ENCODE measurements around the gene CHST15. TPM values are rescaled to one million over a fixed set of nuclear protein-coding genes. Genes with fewer than 3 reads are reported as not detected.

The CHST15 gene
- total RNA-seq, 1 experiment from 2014 or later: 2.8 TPM

- Histone ChIP-seq H3K4me3 (no peak overlapping the region), H3K4me1 (peaks cover 4% of the 10 kb centered on the region; the same call in 1 of the 2 replicates), H3K27ac (peak overlapping the region; percentile 17), H3K9me3 (replicated peaks) (no peaks in the 10 kb centered on the region), H3K27me3 (no peaks in the 10 kb centered on the region), H3K36me3 (no peaks in the 10 kb centered on the region)
- DNase-seq: peak; percentile 80 to 84
Measured at GRCh38 chr10:123994417-123995081, 98.8 kb downstream of the CHST15 start.

- Histone ChIP-seq H3K4me1 (peaks cover 4% of the 10 kb centered on the region; the same call in 1 of the 2 replicates), H3K27me3 (no peaks in the 10 kb centered on the region), H3K4me3 (no peak overlapping the region), H3K27ac (no peak overlapping the region), H3K9me3 (replicated peaks) (no peaks in the 10 kb centered on the region), H3K36me3 (no peaks in the 10 kb centered on the region)
- no peak for DNase-seq
Measured at GRCh38 chr10:123993534-123994416, 99.6 kb downstream of the CHST15 start.

- no peaks in the 10 kb centered on the region for H3K9me3 ChIP-seq (replicated peaks)
- no peak for DNase-seq
- no peaks in the 10 kb centered on the region for H3K27me3 ChIP-seq
- H3K36me3 ChIP-seq: no peaks in the 10 kb centered on the region
- no peak overlapping the region for H3K27ac ChIP-seq
- H3K4me1 ChIP-seq: peaks cover 4% of the 10 kb centered on the region; the same call in 1 of the 2 replicates
- H3K4me3 ChIP-seq: no peak overlapping the region
Measured at GRCh38 chr10:123991611-123992570, 101.5 kb downstream of the CHST15 start.

GRCh38 chr10:123990889-123991288 is 102.5 kb downstream of the CHST15 start:
- Histone ChIP-seq H3K36me3 (no peaks in the 10 kb centered on the region), H3K27ac (no peak overlapping the region), H3K27me3 (no peaks in the 10 kb centered on the region), H3K9me3 (replicated peaks) (no peaks in the 10 kb centered on the region), H3K4me3 (no peak overlapping the region), H3K4me1 (peaks cover 4% of the 10 kb centered on the region; the same call in 1 of the 2 replicates)
- DNase-seq: no peak

DNA sequence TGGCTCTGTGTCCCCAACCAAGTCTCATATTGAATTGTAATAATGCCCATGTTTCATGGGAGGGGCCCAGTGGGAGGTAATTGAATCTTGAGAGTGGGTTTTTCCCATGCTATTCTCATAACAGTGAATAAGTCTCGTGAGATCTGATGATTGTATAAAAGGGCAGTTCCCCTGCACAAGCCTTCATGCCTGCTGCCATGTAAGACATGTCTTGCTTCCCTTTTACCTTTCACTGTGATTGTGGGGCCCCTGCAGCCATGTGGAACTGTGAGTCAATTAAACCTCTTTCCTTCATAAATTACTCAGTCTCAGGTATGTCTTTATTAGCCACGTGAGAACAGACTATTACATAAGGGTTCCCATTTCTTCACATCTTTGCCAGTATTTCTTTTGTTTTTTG is 104.7 kb downstream of the CHST15 start:
- Histone ChIP-seq H3K4me1 (no peaks in the 10 kb centered on the region), H3K27ac (no peak overlapping the region), H3K9me3 (replicated peaks) (no peaks in the 10 kb centered on the region), H3K36me3 (no peaks in the 10 kb centered on the region), H3K4me3 (no peak overlapping the region), H3K27me3 (no peaks in the 10 kb centered on the region)
- DNase-seq: no peak

DNA sequence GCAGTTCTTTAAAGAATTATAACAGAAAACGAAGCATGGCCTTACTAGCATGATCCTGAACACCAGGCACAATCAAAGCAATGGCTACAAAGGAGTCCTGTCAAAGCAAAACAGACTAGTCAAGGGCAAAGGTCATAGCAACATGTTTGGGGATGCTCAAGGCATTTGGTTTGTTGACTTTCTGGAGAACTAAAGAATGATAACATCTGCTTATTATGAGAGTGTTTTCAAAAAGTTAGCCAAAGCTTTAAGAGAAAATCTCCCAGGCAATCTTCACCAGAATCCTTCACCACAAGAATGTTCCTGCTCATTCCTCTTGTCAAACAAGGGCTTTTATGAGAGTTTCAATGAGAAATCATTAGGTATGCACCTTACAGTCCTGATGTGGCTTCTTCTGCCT is 106.7 kb downstream of the CHST15 start:
- no peaks in the 10 kb centered on the region for H3K36me3 ChIP-seq
- no peak for DNase-seq
- H3K4me3 ChIP-seq: no peak overlapping the region
- no peaks in the 10 kb centered on the region for H3K27me3 ChIP-seq
- H3K27ac ChIP-seq: no peak overlapping the region
- H3K4me1 ChIP-seq: no peaks in the 10 kb centered on the region
- no peaks in the 10 kb centered on the region for H3K9me3 ChIP-seq (replicated peaks)

DNA sequence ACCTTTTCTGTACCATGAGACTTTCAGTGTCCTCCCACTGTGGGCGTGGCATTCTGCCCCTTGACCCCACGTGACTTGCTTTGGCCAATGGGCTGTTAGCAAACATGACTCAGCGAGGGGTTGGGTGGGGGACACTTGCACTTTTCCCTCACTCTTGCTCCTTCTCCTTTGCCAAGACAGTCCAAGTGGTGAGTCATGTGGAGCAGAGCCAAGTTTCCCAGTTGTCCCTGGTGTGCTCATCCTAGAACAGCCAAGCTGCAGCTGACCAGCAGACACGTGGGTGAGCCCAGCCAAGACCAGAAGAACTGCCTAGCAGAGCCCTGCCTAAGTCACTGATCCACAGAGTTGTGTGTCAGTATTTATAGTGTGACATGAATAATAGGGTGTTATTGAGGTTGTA is 119.0 kb downstream of the CHST15 start:
- no peaks in the 10 kb centered on the region for H3K36me3 ChIP-seq
- no peaks in the 10 kb centered on the region for H3K27me3 ChIP-seq
- no peaks in the 10 kb centered on the region for H3K9me3 ChIP-seq (replicated peaks)
- H3K27ac ChIP-seq: no peak overlapping the region
- no peaks in the 10 kb centered on the region for H3K4me1 ChIP-seq
- H3K4me3 ChIP-seq: no peak overlapping the region
- peak; percentile 39 to 41 for DNase-seq

GRCh38 chr10:123972481-123973401 is 120.7 kb downstream of the CHST15 start:
- H3K27me3 ChIP-seq: no peaks in the 10 kb centered on the region

GRCh38 chr10:123970927-123971286 is 122.5 kb downstream of the CHST15 start:
- H3K36me3 ChIP-seq: no peaks in the 10 kb centered on the region
- no peaks in the 10 kb centered on the region; the same call in 1 of the 2 replicates for H3K27me3 ChIP-seq
- no peak overlapping the region for H3K4me3 ChIP-seq
- no peaks in the 10 kb centered on the region for H3K4me1 ChIP-seq
- no peak overlapping the region for H3K27ac ChIP-seq
- no peaks in the 10 kb centered on the region for H3K9me3 ChIP-seq (replicated peaks)
- DNase-seq: no peak

More at GRCh38 chr10:123972481-123973401, 120.7 kb downstream of the CHST15 start:
- Histone ChIP-seq H3K9me3 (replicated peaks) (no peaks in the 10 kb centered on the region), H3K4me3 (no peak overlapping the region), H3K27ac (no peak overlapping the region), H3K4me1 (no peaks in the 10 kb centered on the region), H3K36me3 (no peaks in the 10 kb centered on the region)
- DNase-seq: no peak

GRCh38 chr10:123970207-123970926 is 123.0 kb downstream of the CHST15 start:
- Histone ChIP-seq H3K27me3 (no peaks in the 10 kb centered on the region; the same call in 1 of the 2 replicates), H3K27ac (no peak overlapping the region), H3K4me3 (no peak overlapping the region), H3K4me1 (no peaks in the 10 kb centered on the region), H3K9me3 (replicated peaks) (no peaks in the 10 kb centered on the region), H3K36me3 (no peaks in the 10 kb centered on the region)
- DNase-seq: no peak

DNA sequence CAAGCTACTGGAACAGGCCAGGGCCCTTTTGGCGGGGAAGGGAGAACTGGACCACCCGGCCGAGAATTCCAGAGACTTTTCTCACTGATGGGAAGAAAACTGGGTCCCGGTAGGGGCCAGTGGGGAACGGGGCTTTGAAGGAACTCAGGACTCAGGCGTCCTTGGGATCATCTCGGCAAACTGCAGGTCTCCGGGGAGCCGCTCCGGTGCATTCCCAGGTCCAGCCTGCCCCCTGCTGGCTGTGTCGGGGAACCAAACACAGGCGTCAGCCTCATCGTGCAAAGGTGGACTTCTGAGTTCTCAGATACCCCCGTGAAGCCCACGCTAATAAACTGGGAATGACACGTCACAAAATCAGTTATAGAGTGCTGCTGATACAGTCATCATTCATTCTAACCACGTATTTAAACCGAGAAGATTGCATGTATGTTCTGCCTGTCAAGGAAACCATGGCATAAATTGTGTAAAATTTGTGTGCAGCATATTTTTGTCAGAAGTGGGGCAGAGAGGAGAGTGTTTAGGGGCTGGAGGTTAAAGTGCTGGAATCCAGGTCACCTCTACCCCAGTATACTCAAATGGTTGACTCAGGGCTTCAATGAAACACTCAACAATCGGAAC is 125.7 kb downstream of the CHST15 start:
- Histone ChIP-seq H3K4me1 (no peaks in the 10 kb centered on the region), H3K4me3 (no peak overlapping the region), H3K27me3 (no peaks in the 10 kb centered on the region; the same call in 1 of the 2 replicates), H3K27ac (no peak overlapping the region), H3K36me3 (no peaks in the 10 kb centered on the region), H3K9me3 (replicated peaks) (no peaks in the 10 kb centered on the region)
- peak; percentile 48 to 68 for DNase-seq

- H3K27me3 ChIP-seq: no peaks in the 10 kb centered on the region; the same call in 1 of the 2 replicates
Measured at GRCh38 chr10:123966896-123967231, 126.5 kb downstream of the CHST15 start.

More at GRCh38 chr10:123966896-123967231, 126.5 kb downstream of the CHST15 start:
- no peak for DNase-seq
- no peaks in the 10 kb centered on the region for H3K4me1 ChIP-seq
- H3K4me3 ChIP-seq: no peak overlapping the region
- no peaks in the 10 kb centered on the region for H3K36me3 ChIP-seq
- no peaks in the 10 kb centered on the region for H3K9me3 ChIP-seq (replicated peaks)
- no peak overlapping the region for H3K27ac ChIP-seq
